Endothelial cell of hepatic sinusoid (primary cell): ENCODE measurements around the gene BTN3A1.
"Not testable (repeated sequence)": the region's sequence is repeated elsewhere in the genome, so short reads cannot be mapped to it uniquely, and the experiment has no call there.

Source experiments
- in situ Hi-C: cut with HindIII; loops from 2 replicates; pipeline ENCODE4 v1.10.0; 2017; ENCODE audit warnings: low sequenced_read_pairs

BTN3A1 gene

DNA sequence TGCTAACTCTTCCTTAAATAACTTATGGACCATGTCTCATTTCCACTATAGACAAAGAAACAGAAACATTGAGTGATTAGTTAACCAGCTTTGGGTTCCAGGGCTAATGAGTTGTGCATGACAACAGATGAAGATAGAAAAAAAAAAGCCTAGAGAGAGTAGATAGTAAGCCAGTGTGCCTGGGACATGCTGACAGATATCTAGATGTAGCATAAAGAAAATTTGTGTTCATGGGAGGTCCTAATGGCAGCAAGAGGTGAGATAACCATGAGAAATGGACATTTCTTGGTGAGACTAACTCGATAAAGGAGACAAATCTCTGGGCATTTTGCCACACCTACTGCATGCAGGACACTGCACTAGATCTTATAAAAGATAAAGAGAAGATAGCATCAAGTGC is 35.5 kb downstream of the BTN3A1 start:
- in situ Hi-C loops = loop anchor here (5.0 kb wide), 1 partner anchor 65 kb away; the partner anchor contains the start of gene BTN1A1

DNA sequence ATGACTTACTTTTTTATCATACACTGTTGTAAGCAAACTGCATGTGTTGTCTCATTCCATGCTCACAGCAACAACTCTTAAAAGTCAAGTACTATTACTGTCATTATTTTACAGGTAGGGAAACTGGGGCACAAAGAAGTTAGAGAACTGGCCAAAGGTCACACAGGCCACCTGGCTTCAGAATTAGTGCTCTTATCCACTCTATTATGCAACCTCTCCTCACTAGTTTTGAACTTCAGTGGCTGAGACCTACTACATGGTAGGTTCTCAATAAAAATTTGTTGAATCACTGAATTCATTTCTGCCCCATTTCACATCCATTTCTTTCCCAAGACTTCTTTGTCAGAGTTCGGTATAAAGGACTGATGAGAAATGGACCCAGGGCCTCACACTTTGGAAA is 35.9 kb downstream of the BTN3A1 start:
- in situ Hi-C loops = loop anchor here (5.0 kb wide), 1 partner anchor 64 kb away; the partner anchor contains the start of gene BTN1A1

GRCh38 chr6:26439151-26440125 is 37.4 kb downstream of the BTN3A1 start:
- in situ Hi-C loops = loop anchor here (5.0 kb wide), 1 partner anchor 63 kb away; the partner anchor contains the start of gene BTN1A1

GRCh38 chr6:26440977-26441358 is 38.9 kb downstream of the BTN3A1 start:
- in situ Hi-C loops = no loop called here

DNA sequence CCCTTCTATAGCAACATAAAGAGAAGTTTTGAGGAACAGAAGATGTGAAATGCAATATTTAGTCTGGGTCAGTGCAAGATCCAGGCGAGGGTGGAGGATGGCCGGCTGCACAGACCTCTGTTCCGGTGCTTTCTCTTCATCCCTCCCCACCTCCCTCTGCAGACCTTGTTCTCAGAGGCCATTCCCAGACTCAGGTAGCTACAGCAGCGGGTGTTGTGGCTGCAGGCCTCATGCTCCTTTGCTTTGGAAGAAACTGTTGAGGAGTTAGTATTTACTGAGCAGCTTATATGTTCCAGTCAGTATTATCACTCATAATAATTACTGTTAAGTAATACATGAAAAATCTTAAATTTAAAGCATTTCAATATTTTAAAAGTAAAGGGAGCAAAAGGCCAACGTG is 39.9 kb downstream of the BTN3A1 start:
- in situ Hi-C loops = no loop called here

GRCh38 chr6:26445934-26446667 is 44.0 kb downstream of the BTN3A1 start:
- in situ Hi-C loops = no loop called here

DNA sequence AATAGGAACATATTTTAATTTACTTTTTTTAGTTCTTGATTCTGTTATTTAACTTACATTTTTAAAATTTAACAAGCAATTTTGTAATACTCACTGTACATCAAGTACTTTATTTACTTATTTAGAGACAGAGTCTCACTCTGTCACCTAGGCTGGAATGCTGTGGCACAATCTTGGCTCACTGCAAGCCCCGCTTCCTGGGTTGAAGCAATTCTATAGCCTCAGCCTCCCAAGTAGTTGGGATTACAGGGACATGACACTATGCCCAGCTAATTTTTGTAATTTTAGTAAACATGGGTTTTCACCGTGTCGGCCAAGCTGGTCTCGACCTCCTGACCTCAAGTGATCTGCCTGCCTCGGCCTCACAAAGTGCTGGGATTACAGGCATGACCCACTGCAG is 45.2 kb downstream of the BTN3A1 start:
- in situ Hi-C loops = no loop called here

DNA sequence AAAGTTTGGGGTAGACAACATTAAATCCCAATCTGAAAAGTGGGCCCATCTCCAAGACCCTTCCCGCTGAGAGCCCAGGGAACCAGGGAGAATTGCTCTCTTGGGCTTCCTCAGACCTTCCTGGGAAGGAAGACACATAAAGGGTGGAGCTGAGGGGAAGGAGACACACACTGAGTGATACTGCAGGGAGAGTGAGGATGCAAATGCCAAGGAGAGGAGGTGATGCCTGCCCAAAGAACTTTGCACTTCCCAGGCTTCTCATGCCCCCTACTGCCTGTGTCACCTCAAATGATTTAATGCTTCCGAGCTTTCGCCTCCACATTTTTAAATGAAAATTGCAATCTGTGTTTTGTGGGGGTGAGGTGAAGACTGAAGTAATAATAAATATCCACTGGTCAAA is 48.2 kb downstream of the BTN3A1 start:
- in situ Hi-C loops = no loop called here

DNA sequence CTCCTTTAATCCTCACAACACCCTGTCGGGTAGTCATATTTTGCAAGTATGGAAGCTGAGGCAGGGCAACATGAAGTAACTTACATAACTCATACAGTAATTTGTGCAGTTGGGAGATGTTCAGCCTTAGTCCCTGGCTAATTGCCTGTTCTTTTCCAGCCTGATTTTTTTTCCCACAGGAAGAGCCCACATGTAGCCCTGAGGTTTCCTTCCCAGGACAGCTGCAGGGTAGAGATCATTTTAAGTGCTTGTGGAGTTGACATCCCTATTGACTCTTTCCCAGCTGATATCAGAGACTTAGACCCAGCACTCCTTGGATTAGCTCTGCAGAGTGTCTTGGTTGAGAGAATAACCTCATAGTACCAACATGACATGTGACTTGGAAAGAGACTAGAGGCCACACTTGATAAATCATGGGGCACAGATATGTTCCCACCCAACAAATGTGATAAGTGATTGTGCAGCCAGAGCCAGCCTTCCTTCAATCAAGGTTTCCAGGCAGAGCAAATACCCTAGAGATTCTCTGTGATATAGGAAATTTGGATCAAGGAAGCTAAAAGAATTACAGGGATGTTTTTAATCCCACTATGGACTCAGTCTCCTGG is 50.7 kb downstream of the BTN3A1 start:
- in situ Hi-C loops = no loop called here

GRCh38 chr6:26454631-26455030 is 52.6 kb downstream of the BTN3A1 start:
- in situ Hi-C loops = no loop called here

DNA sequence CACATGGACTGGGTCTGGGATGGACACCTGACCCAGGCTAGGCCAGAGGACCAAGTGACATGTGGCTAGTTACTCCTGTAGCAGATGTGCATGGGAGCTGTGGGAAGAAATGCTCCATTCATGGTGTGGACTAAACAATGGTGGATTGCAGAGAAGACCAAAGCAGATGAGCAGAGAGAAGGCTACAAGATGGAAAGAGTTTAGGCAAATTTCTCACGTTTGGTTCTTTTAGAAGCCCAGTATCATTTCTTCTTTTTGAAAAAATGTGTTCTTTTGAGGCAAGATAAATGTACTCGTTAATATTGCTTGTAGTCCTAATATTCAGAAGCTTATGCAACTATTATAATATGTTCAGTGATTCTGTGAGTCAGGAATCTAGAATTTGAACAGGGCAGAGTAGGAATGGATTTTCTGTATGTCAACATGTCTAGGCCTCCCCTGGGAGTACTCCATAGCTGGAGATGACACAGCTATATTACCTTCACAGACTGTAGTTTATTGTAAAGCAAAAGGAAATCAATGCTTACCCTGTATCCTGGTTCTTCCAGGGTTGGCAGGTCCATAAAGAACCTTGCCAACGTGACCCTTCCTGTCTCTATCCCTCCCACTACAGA is 53.4 kb downstream of the BTN3A1 start:
- in situ Hi-C loops = no loop called here

- in situ Hi-C loops = no loop called here
Observed at GRCh38 chr6:26457264-26457805, 55.3 kb downstream of the BTN3A1 start.

GRCh38 chr6:26457806-26458688 is 56.0 kb downstream of the BTN3A1 start, which contains the start of gene BTN2A1:
BTN2A1 (plus strand) TSS chr6:26457955; CDS start chr6:26458637, 682 bp downstream.
- in situ Hi-C loops = no loop called here

DNA sequence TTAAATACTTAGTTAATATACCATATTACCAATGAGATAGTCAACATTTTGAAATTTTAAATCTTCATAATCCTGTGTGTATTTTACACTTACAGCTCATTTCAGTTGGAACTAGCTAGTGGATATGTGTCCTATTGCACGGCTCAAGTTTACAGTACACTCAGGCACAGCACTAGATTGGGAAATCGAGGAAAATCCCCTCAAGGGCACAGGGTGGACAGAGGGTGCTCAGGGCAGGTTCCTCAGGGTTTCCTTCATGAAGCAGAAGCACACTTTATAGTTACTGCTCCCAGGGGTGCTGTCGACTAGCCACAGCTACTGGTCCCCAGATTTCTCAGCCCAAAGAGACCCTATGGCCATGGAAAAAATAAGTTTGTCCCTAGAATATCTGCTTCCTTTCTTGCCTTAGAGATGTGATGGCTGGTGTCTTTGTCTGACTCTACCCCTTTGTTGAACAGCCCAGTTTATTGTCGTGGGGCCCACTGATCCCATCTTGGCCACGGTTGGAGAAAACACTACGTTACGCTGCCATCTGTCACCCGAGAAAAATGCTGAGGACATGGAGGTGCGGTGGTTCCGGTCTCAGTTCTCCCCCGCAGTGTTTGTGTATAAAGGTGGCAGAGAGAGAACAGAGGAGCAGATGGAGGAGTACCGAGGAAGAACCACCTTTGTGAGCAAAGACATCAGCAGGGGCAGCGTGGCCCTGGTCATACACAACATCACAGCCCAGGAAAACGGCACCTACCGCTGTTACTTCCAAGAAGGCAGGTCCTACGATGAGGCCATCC is 57.1 kb downstream of the BTN3A1 start:
- in situ Hi-C loops = no loop called here

DNA sequence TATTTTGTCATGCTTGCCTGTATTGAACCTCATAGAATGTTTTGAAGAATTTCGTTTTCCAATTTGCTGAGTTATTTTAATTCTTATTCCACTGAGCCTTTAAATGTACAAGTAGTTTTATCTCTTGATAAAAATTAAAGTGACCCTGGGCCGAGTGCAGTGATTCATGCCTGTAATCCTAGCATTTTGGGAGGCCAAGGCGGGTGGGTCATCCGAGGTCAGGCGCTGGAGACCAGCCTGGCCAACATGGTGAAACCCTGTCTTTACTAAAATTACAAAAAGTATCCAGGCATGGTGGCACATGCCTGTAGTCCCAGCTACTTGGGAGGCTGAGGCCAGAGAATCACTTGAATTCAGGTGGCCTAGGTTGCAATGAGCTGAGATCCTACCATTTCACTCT is 59.3 kb downstream of the BTN3A1 start:
- in situ Hi-C loops = not testable (repeated sequence)

DNA sequence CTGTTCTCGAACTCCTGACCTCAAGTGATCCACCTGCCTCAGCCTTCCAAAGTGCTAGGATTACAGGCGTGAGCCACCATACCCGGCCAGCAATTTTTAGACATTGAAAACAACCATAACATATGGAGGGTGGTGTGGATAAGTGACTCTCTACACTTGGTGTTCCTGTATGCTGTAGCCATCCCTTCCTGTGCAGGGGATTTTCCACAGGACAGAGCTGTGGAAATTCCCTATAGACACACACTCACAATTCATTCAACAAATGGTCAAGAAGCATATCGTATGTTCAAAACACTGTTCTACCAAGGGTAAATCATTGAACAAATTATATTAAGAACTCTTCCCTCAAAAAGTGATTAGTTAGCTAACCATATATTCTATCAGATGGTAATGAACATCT is 61.9 kb downstream of the BTN3A1 start:
- in situ Hi-C loops = no loop called here

GRCh38 chr6:26464416-26465131 is 62.5 kb downstream of the BTN3A1 start:
- in situ Hi-C loops = no loop called here
